Measurements from ENCODE around the gene NUP210L. TPM values are rescaled to one million over a fixed set of nuclear protein-coding genes. Genes with fewer than 3 reads are reported as not detected.
A peak's percentile ranks its signal among the peaks of the same experiment; 100 is the strongest.

The NUP210L gene
- total RNA-seq, 1 experiment from 2014 or later: not detected

- Histone ChIP-seq H3F3A (ENCODE audit: insufficient read depth, low read depth) (peaks cover 6% of the 10 kb centered on the region; the same call in 1 of the 2 replicates), H3K27me3 (ENCODE audit: insufficient read depth, low read depth) (no peaks in the 10 kb centered on the region), H2AFZ (no peak overlapping the region), H3K4me2 (no peak overlapping the region), H4K20me1 (ENCODE audit: insufficient read depth) (no peaks in the 10 kb centered on the region; the same call in 1 of the 2 replicates), H3K4me3 (no peak overlapping the region), H3K9me3 (ENCODE audit: insufficient read depth, low read depth) (no peaks in the 10 kb centered on the region), H3K4me1 (replicated peaks; ENCODE audit: insufficient read depth) (peaks cover 10% of the 10 kb centered on the region; the same call in 1 of the 2 replicates), H3K27ac (no peak overlapping the region), H3K79me2 (ENCODE audit: low read depth) (peaks cover 19% of the 10 kb centered on the region), H3K36me3 (ENCODE audit: low read depth) (0 out of 2 replicates have a peak, but pooled peaks cover 3% of the 10 kb centered on the region), H3K9me2 (ENCODE audit: insufficient read depth) (no peaks in the 10 kb centered on the region)
- TF ChIP-seq EZH2 (IDR thresholded peaks at IDR 0.05; ENCODE audit: low read depth) (no peak), CTCF (conservative IDR thresholded peaks at IDR 0.05) (no peak)
- DNase-seq: no peak
- ChIA-PET POLR2A (ENCODE audit: unreplicated experiment) (interaction anchor here (0.6 kb wide), 1 partner anchor 48 kb away, joined by 4 read pairs; the partner anchor contains the start of gene RPS27), CTCF (interaction anchor here (0.7 kb wide), 1 partner anchor 45 kb away, joined by 4 read pairs; no protein-coding TSS in a partner anchor)
- BruUV-seq (replicated peaks): no TSS peak
- intact Hi-C loops (cut with micrococcal nuclease; ENCODE audit: unreplicated experiment): no loop called here
These were observed 211.9 kb downstream of the NUP210L start for GRCh38 chr1:153942766-153943549.

Small RNA genes within 50 kb of the gene (microRNA-seq; reads per million reads assigned to microRNA genes)
- 9.4 reads per million, percentile 16 among the genes with 10 or more reads in this experiment for gene MIR190B (ENCODE audit: borderline number of aligned reads, borderline replicate concordance)
- not detected for gene MIR5698 (ENCODE audit: borderline number of aligned reads, borderline replicate concordance)
- not detected for gene MIR6737 (ENCODE audit: borderline number of aligned reads, borderline replicate concordance)

Other genes starting within 250 kb of the NUP210L start
- 51.4 and 56.1 TPM in 2 replicates for gene GATAD2B, start 232.1 kb downstream of the NUP210L start, total RNA-seq (2021)
- 41.3 and 52.7 TPM in 2 replicates for gene DENND4B, start 208.4 kb downstream of the NUP210L start, total RNA-seq (2021)
- 44.5 and 63.6 TPM in 2 replicates for gene CRTC2, start 196.5 kb downstream of the NUP210L start, total RNA-seq (2021)
- 141 and 164 TPM in 2 replicates for gene SLC39A1, start 191.5 kb downstream of the NUP210L start, total RNA-seq (2021)
- gene CREB3L4, start 187.2 kb downstream of the NUP210L start, total RNA-seq (2021): 23.4 and 25.9 TPM in 2 replicates
- gene JTB, start 177.4 kb downstream of the NUP210L start, total RNA-seq (2021): 106 and 108 TPM in 2 replicates
- 69.9 and 73.6 TPM in 2 replicates for gene RAB13, start 168.7 kb downstream of the NUP210L start, total RNA-seq (2021)
- gene RPS27, start 164.3 kb downstream of the NUP210L start, total RNA-seq (2021): 898 and 1,409 TPM in 2 replicates
- 375 and 491 TPM in 2 replicates for gene TPM3, start 37.0 kb upstream of the NUP210L start, total RNA-seq (2021)
- not detected in 2 replicates for gene CFAP141, start 51.3 kb upstream of the NUP210L start, total RNA-seq (2021)
- 101 and 157 TPM in 2 replicates for gene UBAP2L, start 65.9 kb upstream of the NUP210L start, total RNA-seq (2021)
- 89.7 and 92.3 TPM in 2 replicates for gene HAX1, start 117.6 kb upstream of the NUP210L start, total RNA-seq (2021)
- not detected in 2 replicates for gene AQP10, start 166.0 kb upstream of the NUP210L start, total RNA-seq (2021)
- gene ATP8B2, start 170.5 kb upstream of the NUP210L start, total RNA-seq (2021): 0.07 and 1.4 TPM in 2 replicates